MG63 (cell line): Measurements from ENCODE around the gene KCNQ1OT1. TPM values are rescaled to one million over a fixed set of nuclear protein-coding genes. Genes with fewer than 3 reads are reported as not detected.

Experiments
- DNase-seq: peaks from one replicate; pipeline ENCODE4 v3.0.0-alpha.2; 2020
- H3K27me3 ChIP-seq: fragments of 250-450 bp; sonication (Bioruptor Pico); 2 replicates; pipeline ENCODE4 v1.5.1; 2020; ENCODE audit warnings: mild to moderate bottlenecking, moderate library complexity
- H3K36me3 ChIP-seq: fragments of 250-450 bp; sonication (Bioruptor Pico); 2 replicates; pipeline ENCODE4 v1.5.1; 2020; ENCODE audit warnings: mild to moderate bottlenecking, moderate library complexity
- H3K4me3 ChIP-seq: fragments of 250-450 bp; sonication (Bioruptor Pico); 2 replicates; pipeline ENCODE4 v1.5.1; 2020; ENCODE audit warnings: mild to moderate bottlenecking, moderate library complexity
- H3K9me3 ChIP-seq: fragments of 250-450 bp; sonication (Bioruptor Pico); 2 replicates; pipeline ENCODE4 v1.5.1; 2020; ENCODE audit warnings: mild to moderate bottlenecking, moderate library complexity
- total RNA-seq: library from RNA; depleted of rRNA; stranded (reverse); fragments of >200 nt; shearing (Covaris generic); gene quantifications from 2 replicates; pipeline ENCODE4 v1.2.3, GENCODE V29; 2014; ENCODE audit warnings: low replicate concordance

KCNQ1OT1 gene
- total RNA-seq, 1 experiment from 2014 or later = 0.16 TPM

DNA sequence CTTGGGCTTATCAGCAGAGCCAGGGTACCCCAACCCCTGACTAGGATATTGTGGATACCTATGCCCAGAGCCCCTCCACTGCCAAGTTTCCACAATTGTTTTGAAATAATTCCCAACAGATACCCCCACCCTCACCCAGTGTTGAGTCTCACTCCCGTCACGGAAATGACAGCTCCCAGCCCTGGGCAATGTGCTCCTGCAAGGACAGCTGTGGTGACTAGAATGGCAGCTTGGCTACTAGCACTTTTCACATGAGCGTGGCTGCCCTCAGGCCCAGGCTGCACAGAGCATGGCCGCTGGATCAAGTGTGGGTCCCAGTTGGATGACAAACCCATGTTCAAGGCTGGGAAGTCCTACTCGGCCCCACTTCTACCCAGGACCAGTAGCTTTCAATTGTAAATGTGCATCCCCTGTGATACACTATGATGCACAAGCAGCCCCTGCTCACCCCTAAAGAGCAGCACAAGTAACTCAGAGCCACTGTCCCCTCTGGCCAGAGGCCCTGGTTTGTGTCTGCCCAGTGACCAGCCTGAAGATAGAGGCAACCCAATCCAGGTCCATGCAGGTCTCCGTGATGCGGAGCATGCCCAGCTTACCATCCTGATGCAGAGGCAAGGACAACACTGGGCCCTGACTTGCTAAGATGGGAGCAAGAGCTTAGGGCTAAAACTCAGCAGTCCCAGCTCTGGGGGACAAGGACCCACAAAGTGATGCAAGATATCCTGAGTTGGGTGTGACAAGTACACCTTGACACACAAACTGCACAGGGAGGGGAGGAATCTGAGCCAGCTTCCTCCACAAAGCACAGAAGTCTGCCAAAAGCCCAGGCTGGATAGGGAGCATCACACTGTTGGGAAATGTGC lies 13.2 kb downstream of the KCNQ1OT1 start:
- H3K36me3 ChIP-seq = no peaks in the 10 kb centered on the region
- H3K27me3 ChIP-seq = no peaks in the 10 kb centered on the region
- no peak overlapping the region for H3K4me3 ChIP-seq
- DNase-seq = no peak
- no peaks in the 10 kb centered on the region for H3K9me3 ChIP-seq

DNA sequence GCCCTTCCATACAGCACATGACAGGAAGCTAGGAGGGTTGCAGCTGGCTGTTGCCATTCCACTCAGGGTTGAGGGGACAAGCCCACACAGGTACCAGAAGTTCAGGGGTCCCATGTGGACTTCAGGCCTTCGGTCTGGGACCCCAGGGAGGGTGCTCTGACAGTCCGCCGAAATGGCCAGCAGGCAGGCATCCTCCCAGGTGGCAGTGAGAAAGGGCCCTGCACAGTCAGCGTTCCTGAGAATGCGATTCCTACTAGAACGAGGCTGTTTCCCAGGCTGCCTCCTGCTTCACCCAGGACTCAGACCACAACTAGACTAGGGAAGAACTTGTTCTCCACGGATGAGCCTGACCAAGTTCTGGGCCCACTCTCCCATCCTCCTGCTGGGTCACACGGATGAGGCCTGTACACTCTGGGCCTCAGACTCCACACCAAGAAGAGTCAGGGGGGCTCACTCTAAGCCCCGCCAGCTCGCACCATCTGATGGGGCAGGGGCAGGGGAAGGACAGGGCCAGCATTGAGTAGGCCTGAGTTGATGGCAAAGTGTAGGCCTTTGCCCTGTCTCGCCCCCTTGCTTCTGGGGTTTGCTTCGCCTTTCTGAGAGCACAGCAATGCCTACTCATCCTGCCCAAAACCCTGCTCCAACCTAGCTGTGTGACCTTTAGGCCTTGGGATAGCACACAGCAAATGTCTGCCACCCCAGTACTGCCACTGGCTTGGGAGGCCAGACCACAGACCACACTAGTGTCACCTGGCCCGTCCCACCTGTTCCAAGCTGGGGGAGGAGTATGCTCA lies 14.0 kb downstream of the KCNQ1OT1 start:
- no peaks in the 10 kb centered on the region for H3K27me3 ChIP-seq
- H3K9me3 ChIP-seq = no peaks in the 10 kb centered on the region
- no peak for DNase-seq
- no peaks in the 10 kb centered on the region for H3K36me3 ChIP-seq
- no peak overlapping the region for H3K4me3 ChIP-seq

DNA sequence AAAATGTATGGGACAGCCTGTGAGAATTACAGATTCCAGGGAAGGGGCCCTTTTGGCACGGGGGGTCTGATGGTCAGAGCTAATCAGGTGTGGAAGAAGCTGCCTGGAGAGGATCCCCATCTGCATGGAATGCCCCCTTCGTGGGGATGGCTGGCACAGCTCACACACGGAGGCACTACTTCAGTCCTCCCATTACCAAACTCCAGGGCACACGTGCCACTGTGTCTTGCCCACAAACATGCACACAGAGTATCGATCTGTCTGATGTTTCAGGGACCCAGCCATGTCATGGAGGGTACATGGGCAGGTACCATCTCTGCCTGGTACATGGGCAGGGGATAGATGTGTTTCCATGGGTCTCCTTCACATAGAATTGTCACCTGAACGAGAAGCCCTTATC lies 14.7 kb downstream of the KCNQ1OT1 start:
- no peaks in the 10 kb centered on the region for H3K36me3 ChIP-seq
- no peaks in the 10 kb centered on the region for H3K27me3 ChIP-seq
- DNase-seq = no peak
- H3K9me3 ChIP-seq = no peaks in the 10 kb centered on the region
- no peak overlapping the region for H3K4me3 ChIP-seq

DNA sequence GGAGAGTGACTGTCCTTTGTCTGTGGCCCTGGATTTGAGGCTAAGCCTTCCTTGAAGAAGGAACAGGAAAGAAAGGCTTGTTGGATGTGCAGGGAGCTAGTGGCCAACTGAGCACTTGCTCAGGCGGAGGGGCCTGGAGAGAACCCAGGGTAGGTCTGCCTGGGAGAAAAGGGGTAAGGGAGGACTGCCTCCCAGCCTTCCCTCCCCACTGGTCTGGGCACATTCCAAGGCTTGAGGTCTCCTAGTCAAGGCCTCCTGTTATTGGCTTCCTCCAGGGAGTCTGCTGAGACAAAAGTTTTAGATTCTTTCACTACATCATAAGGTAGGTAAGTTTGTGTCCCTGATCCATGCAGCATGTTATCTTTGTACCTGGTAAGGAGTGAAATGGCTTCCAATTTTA lies 15.2 kb downstream of the KCNQ1OT1 start:
- DNase-seq = no peak
- Histone ChIP-seq H3K27me3 (no peaks in the 10 kb centered on the region), H3K36me3 (no peaks in the 10 kb centered on the region), H3K4me3 (no peak overlapping the region), H3K9me3 (no peaks in the 10 kb centered on the region)

DNA sequence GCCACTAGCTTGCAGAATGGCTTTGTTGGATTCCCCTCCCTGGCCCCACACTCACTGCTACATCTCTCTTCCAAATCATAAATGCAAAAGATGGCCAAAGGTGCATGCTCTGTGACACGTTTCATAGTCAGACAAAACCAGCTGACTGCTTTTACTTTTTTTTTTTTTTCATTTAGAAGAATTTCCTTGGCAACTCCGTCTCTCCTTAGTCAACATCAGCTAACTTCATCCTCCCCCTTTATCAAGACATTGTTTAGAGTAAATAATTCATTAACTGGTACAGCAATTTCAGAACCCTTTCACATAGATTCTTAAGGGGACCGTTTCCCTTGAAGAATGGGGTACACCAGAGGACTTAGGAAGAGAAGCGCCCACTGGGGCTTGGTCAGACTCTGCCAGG lies 16.0 kb downstream of the KCNQ1OT1 start:
- Histone ChIP-seq H3K36me3 (no peaks in the 10 kb centered on the region), H3K27me3 (no peaks in the 10 kb centered on the region), H3K4me3 (no peak overlapping the region), H3K9me3 (no peaks in the 10 kb centered on the region)
- DNase-seq = no peak

DNA sequence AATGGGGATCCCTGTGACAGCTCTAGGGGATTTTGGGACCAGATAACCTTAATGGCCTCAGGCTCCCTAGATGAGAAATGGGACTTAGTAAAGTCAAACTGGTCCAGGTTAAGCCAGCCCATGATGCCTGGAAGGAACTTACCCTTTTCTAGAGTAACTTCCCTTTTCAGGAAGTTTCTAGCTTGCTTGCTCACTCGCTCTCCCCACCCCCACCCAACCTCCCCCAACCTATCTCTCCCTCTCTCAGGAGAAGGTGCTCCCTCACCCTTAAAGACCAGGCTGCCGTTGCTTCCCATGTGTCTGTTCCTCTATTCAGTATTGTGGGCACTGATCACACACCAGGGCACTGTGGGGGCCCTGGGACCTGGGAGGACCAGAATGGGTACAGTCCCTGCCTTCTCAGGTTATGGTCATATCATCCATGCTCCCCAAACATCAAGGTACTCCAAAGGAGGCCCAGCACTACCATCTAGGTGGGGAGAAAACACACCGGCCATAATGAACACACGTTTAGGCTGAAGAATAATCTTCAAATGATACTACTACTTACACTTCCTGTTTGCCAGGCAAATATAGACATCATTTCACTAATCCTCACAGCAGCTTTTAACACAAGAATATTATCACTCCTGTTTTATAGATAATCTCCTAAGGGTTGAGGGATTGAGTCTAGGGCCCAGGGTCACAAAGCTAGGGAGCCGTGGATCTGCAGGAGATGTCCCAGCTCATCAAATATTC lies 18.2 kb downstream of the KCNQ1OT1 start:
- H3K36me3 ChIP-seq = no peaks in the 10 kb centered on the region
- no peak for DNase-seq
- H3K9me3 ChIP-seq = no peaks in the 10 kb centered on the region
- no peak overlapping the region for H3K4me3 ChIP-seq
- H3K27me3 ChIP-seq = no peaks in the 10 kb centered on the region

DNA sequence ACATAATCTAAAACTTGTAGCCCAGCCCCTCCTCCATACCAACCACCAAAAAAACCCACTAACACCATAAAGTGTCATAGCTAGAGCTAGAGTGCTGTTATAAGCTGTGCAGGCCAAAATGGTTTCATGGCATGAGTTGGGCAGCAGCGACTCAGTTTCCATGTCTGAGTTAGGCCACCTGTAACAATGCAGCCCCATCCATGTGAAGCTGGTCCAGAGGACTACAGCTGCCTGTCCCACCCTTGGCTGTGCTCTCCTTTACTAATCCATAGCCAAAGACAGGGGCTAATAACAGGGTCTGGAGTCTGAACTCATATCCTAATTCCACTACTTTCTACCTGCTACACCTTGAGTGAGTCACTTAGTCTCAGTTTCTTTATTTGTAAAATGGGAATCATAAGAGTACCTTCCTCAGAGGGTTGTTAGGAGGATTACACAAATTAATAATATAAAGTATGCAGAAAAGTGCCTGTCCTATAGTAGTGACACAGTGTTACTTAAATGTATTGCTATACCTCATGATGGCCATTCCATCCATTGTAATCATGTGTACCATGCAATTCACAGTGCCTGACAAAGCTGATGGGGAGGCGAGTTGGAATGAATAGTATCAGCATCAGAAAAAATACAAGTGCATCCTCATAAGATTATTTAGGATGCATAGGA lies 20.6 kb downstream of the KCNQ1OT1 start:
- H3K36me3 ChIP-seq = no peaks in the 10 kb centered on the region
- no peak overlapping the region for H3K4me3 ChIP-seq
- DNase-seq = no peak
- no peaks in the 10 kb centered on the region for H3K27me3 ChIP-seq
- no peaks in the 10 kb centered on the region for H3K9me3 ChIP-seq

DNA sequence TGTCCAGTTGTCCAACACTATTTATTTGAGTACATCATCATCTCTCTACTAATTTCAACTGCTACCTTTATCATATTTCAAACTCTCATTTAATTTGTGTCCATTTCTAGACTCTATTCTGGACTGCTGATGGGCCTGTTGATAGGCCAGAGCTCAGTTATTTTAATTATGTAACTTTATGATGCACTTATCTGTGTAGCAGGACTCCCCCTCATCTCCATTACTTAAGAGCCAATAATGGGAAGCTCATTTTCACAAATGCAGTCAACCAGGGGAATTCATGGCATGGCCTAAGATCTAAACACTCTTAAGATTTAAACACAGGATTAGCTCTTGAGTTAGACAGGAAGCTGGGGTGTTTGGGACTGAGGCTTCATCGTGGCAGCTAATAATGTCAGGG lies 21.4 kb downstream of the KCNQ1OT1 start:
- Histone ChIP-seq H3K4me3 (no peak overlapping the region), H3K36me3 (no peaks in the 10 kb centered on the region)
- no peak for DNase-seq

DNA sequence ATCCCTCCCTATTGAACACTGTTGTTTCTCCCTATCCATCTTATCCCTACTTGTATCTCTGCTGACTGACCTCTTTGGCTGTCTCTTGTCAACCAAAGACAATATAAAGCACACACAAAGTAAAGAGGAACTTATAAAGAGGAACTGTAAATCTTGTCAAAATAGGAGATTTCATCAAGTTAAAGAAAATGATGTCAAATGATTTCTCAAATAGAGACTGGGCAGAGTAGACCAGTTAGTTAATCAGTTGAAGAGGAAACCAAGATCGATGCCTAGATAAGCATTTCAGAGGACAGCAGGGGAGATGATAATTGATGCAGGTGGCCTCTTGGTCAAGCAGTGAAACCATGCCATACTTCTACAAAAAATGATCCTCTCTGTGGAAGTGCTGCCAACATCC lies 22.7 kb downstream of the KCNQ1OT1 start:
- DNase-seq = no peak
- H3K9me3 ChIP-seq = no peaks in the 10 kb centered on the region
- H3K4me3 ChIP-seq = no peak overlapping the region
- H3K27me3 ChIP-seq = no peaks in the 10 kb centered on the region
- no peaks in the 10 kb centered on the region for H3K36me3 ChIP-seq

More for the DNA sequence above, 21.4 kb downstream of the KCNQ1OT1 start:
- H3K9me3 ChIP-seq = no peaks in the 10 kb centered on the region
- no peaks in the 10 kb centered on the region for H3K27me3 ChIP-seq

DNA sequence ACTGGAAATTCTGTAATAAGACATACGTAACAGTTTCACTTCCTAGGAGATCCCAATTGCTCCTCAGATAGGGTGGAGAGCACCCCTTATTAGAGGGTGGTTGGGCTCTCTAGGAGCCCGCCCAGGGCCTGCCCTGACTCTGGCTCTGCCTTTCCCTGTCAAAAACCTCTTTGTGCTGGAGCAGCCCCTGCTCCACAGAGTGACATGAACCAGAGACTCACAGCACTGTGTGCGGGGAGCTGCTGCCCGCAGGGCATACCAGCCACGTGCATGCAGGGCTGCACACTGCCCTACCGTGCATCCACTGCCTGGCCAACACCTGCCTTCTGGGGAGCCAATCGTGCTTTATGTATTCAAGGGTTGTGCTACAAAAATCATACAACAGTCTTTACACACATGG lies 24.3 kb downstream of the KCNQ1OT1 start:
- no peak for DNase-seq

DNA sequence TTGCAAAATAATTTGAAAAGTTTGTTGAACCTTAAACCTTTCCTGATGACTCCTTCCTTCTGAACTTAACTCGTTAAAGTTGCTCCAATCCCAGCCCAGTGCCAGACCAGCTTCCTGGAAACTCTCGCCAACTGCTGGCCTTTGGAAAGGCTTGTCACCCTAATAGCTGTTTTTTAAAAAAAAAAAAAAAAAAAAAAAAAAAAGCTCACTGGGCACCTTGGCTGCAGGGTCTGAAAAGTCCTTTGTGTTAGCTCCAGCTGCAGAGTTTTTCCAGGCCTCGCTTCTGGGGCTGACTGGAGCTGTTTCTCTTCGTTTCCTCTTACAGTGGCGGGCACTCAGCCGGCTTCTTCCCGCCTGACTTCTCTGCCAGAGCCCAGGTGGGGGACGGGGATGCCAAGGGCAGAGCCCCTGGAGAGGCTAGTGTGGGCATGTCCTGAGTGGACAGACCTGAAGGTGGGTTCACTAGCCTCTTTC lies 25.1 kb downstream of the KCNQ1OT1 start:
- no peak for DNase-seq
- Histone ChIP-seq H3K4me3 (no peak overlapping the region), H3K36me3 (no peaks in the 10 kb centered on the region; the same call in 1 of the 2 replicates), H3K27me3 (no peaks in the 10 kb centered on the region), H3K9me3 (no peaks in the 10 kb centered on the region)

More for the DNA sequence above, 24.3 kb downstream of the KCNQ1OT1 start:
- H3K36me3 ChIP-seq = no peaks in the 10 kb centered on the region; the same call in 1 of the 2 replicates
- H3K9me3 ChIP-seq = no peaks in the 10 kb centered on the region
- H3K27me3 ChIP-seq = no peaks in the 10 kb centered on the region
- H3K4me3 ChIP-seq = no peak overlapping the region

DNA sequence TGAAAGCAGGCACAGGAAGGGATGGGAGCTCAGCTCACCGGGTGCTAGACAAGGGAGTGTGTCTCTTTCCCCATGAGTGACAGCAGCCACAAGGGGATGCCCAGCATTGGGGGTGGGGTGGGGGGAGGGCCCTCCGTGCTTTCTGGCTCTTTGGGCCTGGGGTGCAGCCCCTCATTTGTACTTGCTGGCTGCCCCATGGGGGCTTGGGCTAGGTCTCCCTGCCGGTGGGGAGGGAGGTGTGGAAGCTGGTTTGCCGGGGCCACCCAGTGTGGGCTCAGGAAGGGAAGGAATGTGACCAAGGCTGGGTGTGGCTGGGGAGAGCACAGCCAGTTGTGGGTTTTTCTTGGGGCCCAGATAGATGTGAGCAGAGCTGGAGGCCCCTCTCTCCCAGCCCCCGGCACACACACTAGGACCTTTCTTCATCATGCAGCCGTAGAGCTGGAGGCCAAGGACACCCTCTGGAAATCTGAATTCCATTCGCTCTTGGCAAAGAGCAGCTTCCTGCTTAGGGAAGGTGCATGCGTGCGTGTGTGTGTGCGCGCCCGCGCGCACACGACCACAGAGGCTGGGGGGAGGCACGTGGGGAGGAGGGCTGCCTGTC lies 25.8 kb downstream of the KCNQ1OT1 start:
- H3K36me3 ChIP-seq = no peaks in the 10 kb centered on the region; the same call in 1 of the 2 replicates

DNA sequence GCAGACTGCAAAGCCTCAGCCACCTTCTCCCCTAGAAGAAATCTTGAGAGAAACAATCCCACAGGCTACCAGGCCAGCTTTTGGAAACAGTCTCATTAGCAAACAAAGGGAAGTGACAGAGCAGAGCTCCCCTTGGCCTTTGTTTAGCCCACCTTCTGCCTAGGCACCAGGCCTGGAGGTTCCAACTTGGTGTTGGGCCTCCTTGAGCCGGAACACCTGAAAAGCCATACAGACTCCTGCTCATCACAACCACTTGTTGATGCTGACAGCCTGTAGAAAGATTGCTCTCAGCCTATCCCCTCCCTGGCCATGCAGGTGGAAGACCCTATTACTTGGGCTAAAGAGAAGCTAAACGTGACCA lies 26.6 kb downstream of the KCNQ1OT1 start:
- no peaks in the 10 kb centered on the region for H3K9me3 ChIP-seq
- DNase-seq = no peak
- H3K27me3 ChIP-seq = no peaks in the 10 kb centered on the region
- H3K36me3 ChIP-seq = no peaks in the 10 kb centered on the region; the same call in none of the 2 replicates
- H3K4me3 ChIP-seq = no peak overlapping the region

More for the DNA sequence above, 25.8 kb downstream of the KCNQ1OT1 start:
- DNase-seq = no peak
- Histone ChIP-seq H3K27me3 (no peaks in the 10 kb centered on the region), H3K9me3 (no peaks in the 10 kb centered on the region), H3K4me3 (no peak overlapping the region)

DNA sequence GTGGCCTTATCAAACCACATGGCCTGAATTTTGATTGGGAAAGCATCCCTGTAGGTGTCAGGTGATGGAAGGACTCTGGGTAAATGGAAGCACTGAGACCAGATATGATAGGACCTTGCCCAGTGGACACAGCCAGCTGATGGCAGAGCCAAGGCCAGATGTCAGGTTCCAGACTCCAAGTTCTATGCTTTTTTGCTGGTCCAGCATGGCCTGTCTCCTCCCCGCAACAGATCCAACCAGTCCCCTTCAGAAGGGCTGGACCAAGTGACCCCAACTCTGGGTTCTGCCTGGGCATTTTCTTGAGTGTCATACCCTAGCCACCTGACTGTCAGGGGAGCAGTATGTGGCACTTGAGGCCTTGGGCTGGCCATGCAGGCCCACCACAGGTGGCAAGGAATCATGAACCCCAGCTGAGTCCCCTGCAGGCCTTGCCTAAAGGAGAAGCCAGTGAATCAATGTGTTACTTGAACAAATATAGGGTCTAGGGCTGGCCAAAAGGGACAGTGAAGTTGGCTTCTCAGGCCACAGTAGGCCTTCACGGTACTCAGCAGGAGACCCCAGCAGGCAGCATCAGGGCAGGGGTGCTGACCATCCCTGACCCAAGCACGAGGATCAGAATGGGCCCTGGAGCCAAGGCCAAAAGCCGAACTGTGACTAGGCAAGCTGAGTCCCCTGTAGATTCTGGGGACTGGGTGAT lies 27.1 kb downstream of the KCNQ1OT1 start:
- no peaks in the 10 kb centered on the region; the same call in none of the 2 replicates for H3K36me3 ChIP-seq
- DNase-seq = no peak
- H3K27me3 ChIP-seq = no peaks in the 10 kb centered on the region
- H3K4me3 ChIP-seq = no peak overlapping the region
- H3K9me3 ChIP-seq = no peaks in the 10 kb centered on the region

DNA sequence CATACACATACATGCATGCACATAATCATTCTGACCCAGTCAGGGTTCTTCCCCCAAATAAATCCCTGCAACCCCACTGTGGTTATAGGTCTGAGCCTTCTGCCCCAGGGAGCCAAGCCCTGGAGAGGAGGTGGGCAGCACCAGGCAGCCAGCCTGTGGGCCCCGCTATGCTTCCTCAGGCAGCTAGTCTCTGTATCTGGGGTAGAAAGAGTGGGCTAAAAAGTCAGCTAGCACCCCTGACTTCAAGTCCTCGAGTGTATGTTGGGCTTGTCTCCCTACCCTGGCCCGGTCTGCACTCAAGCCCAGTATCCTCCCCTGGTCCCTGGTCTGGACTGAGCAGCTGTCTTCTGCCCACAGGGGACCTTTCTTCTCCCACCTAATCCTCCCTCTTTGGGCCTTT lies 28.0 kb downstream of the KCNQ1OT1 start:
- Histone ChIP-seq H3K27me3 (no peaks in the 10 kb centered on the region), H3K9me3 (no peaks in the 10 kb centered on the region), H3K36me3 (no peaks in the 10 kb centered on the region; the same call in none of the 2 replicates), H3K4me3 (no peak overlapping the region)
- DNase-seq = no peak
